Smooth muscle cell (in vitro differentiated cells): ENCODE results near the gene ATP2B2. TPM values are rescaled to one million over a fixed set of nuclear protein-coding genes. Genes with fewer than 3 reads are reported as not detected.

Experiments
- DNase-seq: peaks from one replicate; lab custom pipeline; 2025; ENCODE audit not compliant: unreplicated experiment; lab: John Stamatoyannopoulos, UW
- H2AFZ ChIP-seq: fragments of 200-600 bp; sonication (generic); 2 replicates; pipeline ENCODE4 v1.6.0; 2016; ENCODE audit warnings: antibody characterized with exemption, low read depth, mild to moderate bottlenecking
- H3F3A ChIP-seq: fragments of 200-600 bp; sonication (generic); 2 replicates; pipeline ENCODE4 v1.6.0; 2017; ENCODE audit warnings: antibody characterized with exemption, low read depth
- H3K27ac ChIP-seq: fragments of 200-600 bp; sonication (generic); 2 replicates; pipeline ENCODE4 v1.5.1; 2016; ENCODE audit warnings: low read depth, mild to moderate bottlenecking
- H3K27me3 ChIP-seq: fragments of 200-600 bp; sonication (generic); 2 replicates; pipeline ENCODE4 v1.6.1; 2016; ENCODE audit warnings: low read depth, mild to moderate bottlenecking
- H3K36me3 ChIP-seq: fragments of 200-600 bp; sonication (generic); 2 replicates; pipeline ENCODE4 v1.5.1; 2016; ENCODE audit warnings: low read depth
- H3K4me1 ChIP-seq: fragments of 200-600 bp; sonication (generic); 2 replicates; pipeline ENCODE4 v1.5.1; 2016; ENCODE audit warnings: low read depth
- H3K4me2 ChIP-seq: fragments of 200-600 bp; sonication (generic); 2 replicates; pipeline ENCODE4 v1.6.0; 2016; ENCODE audit warnings: mild to moderate bottlenecking
- H3K4me3 ChIP-seq: fragments of 200-600 bp; sonication (generic); 2 replicates; pipeline ENCODE4 v1.5.1; 2016; ENCODE audit warnings: mild to moderate bottlenecking
- H3K79me2 ChIP-seq: fragments of 200-600 bp; sonication (generic); 2 replicates; pipeline ENCODE4 v1.6.0; 2016; ENCODE audit warnings: low read depth, mild to moderate bottlenecking
- H3K9ac ChIP-seq: fragments of 200-600 bp; sonication (generic); 2 replicates; pipeline ENCODE4 v1.6.0; 2016; ENCODE audit warnings: low read depth
- H3K9me3 ChIP-seq: fragments of 200-600 bp; sonication (generic); replicated peaks from 2 replicates; pipeline ENCODE4 v1.5.1; 2016; ENCODE audit warnings: low read depth
- H4K20me1 ChIP-seq: fragments of 200-600 bp; sonication (generic); 2 replicates; pipeline ENCODE4 v1.6.0; 2016; ENCODE audit warnings: low read depth
- CTCF ChIP-seq: fragments of 200-600 bp; sonication (generic); IDR thresholded peaks from 2 replicates; pipeline ENCODE4 v1.5.1; 2017; ENCODE audit warnings: borderline replicate concordance, mild to moderate bottlenecking, antibody characterized with exemption; ENCODE audit not compliant: insufficient read depth, poor library complexity, severe bottlenecking
- WGBS: methylation state at CpG from one replicate; pipeline ENCODE4 v1.1.7; 2016; ENCODE audit warnings: low lambda C conversion rate; 5-methylcytosine and 5-hydroxymethylcytosine counted together
- polyA plus RNA-seq: library from polyadenylated mRNA; unstranded; fragments of >200 nt; fragmentation: Nextera tagmentation; extraction: Ambion mirVana; gene quantifications from 2 replicates; pipeline ENCODE4 v1.2.1, GENCODE V29; 2016
- total RNA-seq: library from RNA; depleted of rRNA; stranded (reverse); fragments of >200 nt; gene quantifications from 2 replicates; pipeline ENCODE4 v1.2.3, GENCODE V29; 2014

The ATP2B2 gene
- total and polyA plus RNA-seq, 2 experiments from 2014 or later: not detected

DNA sequence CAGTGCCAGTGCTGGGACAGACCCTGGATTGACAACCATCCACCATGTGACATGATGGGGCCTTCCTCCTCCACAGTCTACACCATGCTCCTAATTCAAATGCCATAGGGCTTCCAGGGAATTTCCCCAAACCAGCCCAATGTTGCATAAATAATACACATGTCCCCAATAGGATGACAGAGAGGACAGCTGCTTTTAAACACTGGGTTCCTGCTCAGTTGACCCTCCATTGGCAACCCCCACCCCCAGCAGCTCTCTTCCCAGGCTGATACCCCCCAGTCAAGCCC lies 28.3 kb upstream of the ATP2B2 start:
- DNase-seq: no peak
- H4K20me1 ChIP-seq: no peaks in the 10 kb centered on the region
- H3K9me3 ChIP-seq: no peaks in the 10 kb centered on the region
- H3K4me1 ChIP-seq: peaks cover 6% of the 10 kb centered on the region
- no peak overlapping the region for H3K4me2 ChIP-seq
- no peak overlapping the region for H2AFZ ChIP-seq
- H3K36me3 ChIP-seq: no peaks in the 10 kb centered on the region
- H3K9ac ChIP-seq: no peak overlapping the region
- no peak overlapping the region for H3K4me3 ChIP-seq
- H3K27me3 ChIP-seq: peaks cover 43% of the 10 kb centered on the region
- no peaks in the 10 kb centered on the region for H3F3A ChIP-seq
- H3K27ac ChIP-seq: no peak overlapping the region
- no peaks in the 10 kb centered on the region for H3K79me2 ChIP-seq
- no peak for TF ChIP-seq CTCF

DNA sequence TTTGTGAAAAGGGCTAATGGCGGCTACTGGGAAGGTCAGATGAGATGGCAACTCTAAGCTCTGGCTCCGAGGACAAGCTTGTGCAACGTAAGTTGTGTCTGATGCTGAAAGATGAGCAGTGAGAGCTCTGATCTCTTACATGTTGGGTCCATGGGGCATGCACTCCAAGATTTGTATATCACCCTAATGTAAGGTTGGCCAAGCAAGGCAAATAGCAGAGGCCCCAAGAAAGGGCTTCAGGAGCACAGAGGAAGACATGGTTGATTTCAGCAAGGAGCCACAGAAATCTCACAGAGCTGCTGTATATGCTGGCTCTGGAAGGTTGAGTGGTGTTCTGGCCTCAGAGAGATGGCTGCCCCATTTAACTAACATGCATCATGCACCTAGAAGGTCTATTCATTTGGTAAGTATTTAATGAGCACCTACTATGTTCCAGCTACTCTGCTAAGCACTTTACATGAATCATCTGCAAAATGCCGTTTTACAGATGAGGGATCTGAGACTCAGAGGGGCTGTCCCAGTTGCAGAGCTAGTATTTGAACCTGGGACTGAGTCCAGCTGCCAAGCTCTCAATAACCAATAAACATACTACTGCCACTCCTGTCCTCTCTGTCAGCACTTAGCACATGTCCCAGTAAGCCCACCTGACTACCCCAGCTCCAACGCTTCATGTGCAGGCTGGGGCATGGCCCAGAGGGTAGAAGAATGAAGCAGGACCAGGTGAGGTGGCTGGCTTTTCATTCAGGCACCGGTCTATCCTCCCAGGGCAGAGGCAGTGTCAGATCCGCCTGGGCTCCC lies 27.8 kb upstream of the ATP2B2 start:
- Histone ChIP-seq H3F3A (no peaks in the 10 kb centered on the region), H3K27ac (no peak overlapping the region), H3K79me2 (no peaks in the 10 kb centered on the region), H3K9ac (no peak overlapping the region), H2AFZ (no peak overlapping the region), H4K20me1 (no peaks in the 10 kb centered on the region), H3K4me3 (no peak overlapping the region), H3K9me3 (no peaks in the 10 kb centered on the region), H3K4me1 (peaks cover 6% of the 10 kb centered on the region), H3K36me3 (no peaks in the 10 kb centered on the region), H3K27me3 (peaks cover 44% of the 10 kb centered on the region), H3K4me2 (no peak overlapping the region)
- TF ChIP-seq CTCF: no peak
- 87% methylated on average over 7 of the region's 7 CpGs for WGBS
- no peak for DNase-seq

DNA sequence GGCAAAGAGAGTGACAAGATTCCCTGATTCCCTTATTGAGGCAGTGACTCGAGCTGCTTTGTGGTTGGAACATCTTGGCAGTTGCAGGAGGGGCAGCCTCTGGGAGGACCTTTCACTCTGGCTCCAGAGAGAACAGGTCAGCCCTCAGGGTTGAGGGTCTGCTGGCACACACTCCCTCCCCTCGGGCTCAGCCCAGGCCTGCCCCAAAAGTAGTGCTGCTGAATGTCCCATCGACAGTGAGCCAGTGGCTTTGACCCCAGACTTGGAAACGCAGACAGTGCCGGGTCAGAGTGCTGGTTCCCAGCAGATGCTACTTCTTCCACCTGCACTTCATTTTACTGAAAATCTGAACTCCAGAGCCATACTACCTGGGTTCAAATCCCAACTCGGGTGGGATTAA lies 25.6 kb upstream of the ATP2B2 start:
- H3F3A ChIP-seq: no peaks in the 10 kb centered on the region
- H3K9me3 ChIP-seq: no peaks in the 10 kb centered on the region
- H3K27ac ChIP-seq: no peak overlapping the region
- WGBS: 79% methylated on average over 6 of the region's 6 CpGs
- no peak overlapping the region for H2AFZ ChIP-seq
- no peaks in the 10 kb centered on the region for H3K79me2 ChIP-seq
- no peak overlapping the region for H3K9ac ChIP-seq
- TF ChIP-seq CTCF: no peak
- no peak overlapping the region for H3K4me3 ChIP-seq
- H4K20me1 ChIP-seq: no peaks in the 10 kb centered on the region
- DNase-seq: no peak
- H3K4me1 ChIP-seq: peaks cover 6% of the 10 kb centered on the region
- no peaks in the 10 kb centered on the region for H3K36me3 ChIP-seq
- peaks cover 33% of the 10 kb centered on the region for H3K27me3 ChIP-seq
- H3K4me2 ChIP-seq: no peak overlapping the region

DNA sequence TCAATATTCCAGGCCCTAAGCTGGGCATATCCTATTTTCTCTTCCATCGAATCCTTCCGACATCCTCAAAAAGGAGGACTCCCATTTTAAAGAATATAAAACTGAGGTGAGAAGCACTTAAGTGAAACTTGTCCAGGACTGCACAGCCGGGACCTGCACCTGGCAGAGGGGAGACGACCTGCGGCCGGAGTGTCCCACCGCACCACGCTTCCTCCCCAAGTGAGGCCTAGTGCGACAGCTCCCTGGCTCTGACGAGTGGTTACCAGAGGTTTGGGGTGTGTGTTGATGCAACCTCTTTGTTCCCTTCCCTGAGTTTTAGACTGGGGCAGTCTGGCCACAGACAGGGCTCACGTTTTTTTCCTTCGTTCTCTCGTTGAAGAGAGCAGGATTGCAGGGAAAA lies 24.9 kb upstream of the ATP2B2 start:
- DNase-seq: no peak
- Histone ChIP-seq H3K27me3 (peaks cover 33% of the 10 kb centered on the region), H3K4me3 (no peak overlapping the region), H3F3A (no peaks in the 10 kb centered on the region), H3K4me1 (peaks cover 6% of the 10 kb centered on the region), H3K79me2 (no peaks in the 10 kb centered on the region), H3K4me2 (no peak overlapping the region), H3K9ac (no peak overlapping the region), H3K27ac (no peak overlapping the region), H4K20me1 (no peaks in the 10 kb centered on the region), H3K36me3 (no peaks in the 10 kb centered on the region), H2AFZ (no peak overlapping the region), H3K9me3 (no peaks in the 10 kb centered on the region)
- TF ChIP-seq CTCF: no peak
- 85% methylated on average over 13 of the region's 13 CpGs for WGBS
